ENCODE results near the gene TBCD.
A peak's percentile ranks its signal among the peaks of the same experiment; 100 is the strongest.

The TBCD gene

DNA sequence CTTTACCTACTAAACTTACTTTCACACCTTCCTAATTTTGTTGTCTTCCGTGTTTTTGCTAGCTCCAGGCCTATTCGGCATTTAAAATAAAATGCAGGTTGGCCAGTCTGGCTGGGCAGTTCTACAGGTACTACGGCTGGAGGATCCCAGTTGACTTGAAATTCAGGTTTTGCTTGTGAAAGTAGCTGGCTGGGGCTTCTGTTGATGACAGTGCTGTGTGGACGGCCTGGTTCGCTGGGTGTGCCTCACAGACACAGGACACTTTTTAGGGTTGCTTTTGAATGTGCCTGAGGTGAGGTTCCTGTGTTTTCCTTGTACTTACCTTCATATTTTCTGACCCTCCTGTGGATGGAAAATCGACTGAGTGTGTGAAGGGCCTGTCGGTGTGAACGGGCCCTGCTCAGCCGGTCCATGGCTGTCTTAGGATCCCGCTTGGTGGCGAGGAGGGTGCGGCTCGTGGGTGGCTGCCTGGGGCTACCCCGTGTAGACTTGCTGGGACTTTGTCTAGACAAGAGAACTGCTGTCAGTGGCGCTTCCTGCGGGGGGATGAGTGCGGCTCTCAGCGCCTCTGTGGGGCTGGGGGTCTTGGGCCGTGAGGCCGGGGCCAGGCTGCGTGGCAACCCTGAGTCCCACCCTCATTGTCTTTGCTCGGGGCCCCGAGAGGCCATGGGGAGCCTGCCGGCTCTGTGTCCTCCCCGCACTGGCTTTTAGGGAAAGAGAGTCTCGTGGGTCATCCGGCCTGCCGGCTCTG, 106.7 kb downstream of the TBCD start:
- H3K4me3 ChIP-seq (ENCODE audit: low read length), result peak overlapping the region; percentile 31

GRCh38 chr17:82859431-82860403, 107.9 kb downstream of the TBCD start:
- DNase-seq (ENCODE audit: low read depth), result peak; percentile 68

More for the DNA sequence above, 106.7 kb downstream of the TBCD start:
- TF ChIP-seq CTCF (IDR thresholded peaks at IDR 0.05; ENCODE audit: insufficient read depth, low read depth, low read length, missing control alignments), result no peak
- peak; percentile 97 for DNase-seq (ENCODE audit: low read depth)

GRCh38 chr17:82860606-82861392, 108.9 kb downstream of the TBCD start:
- no peak overlapping the region for H3K4me3 ChIP-seq (ENCODE audit: low read length)

More at GRCh38 chr17:82859431-82860403, 107.9 kb downstream of the TBCD start:
- H3K4me3 ChIP-seq (ENCODE audit: low read length), result no peak overlapping the region
- no peak for TF ChIP-seq CTCF (IDR thresholded peaks at IDR 0.05; ENCODE audit: insufficient read depth, low read depth, low read length, missing control alignments)

GRCh38 chr17:82861393-82861775, 109.5 kb downstream of the TBCD start:
- DNase-seq (ENCODE audit: low read depth), result no peak
- H3K4me3 ChIP-seq (ENCODE audit: low read length), result no peak overlapping the region
- no peak for TF ChIP-seq CTCF (IDR thresholded peaks at IDR 0.05; ENCODE audit: insufficient read depth, low read depth, low read length, missing control alignments)

More at GRCh38 chr17:82860606-82861392, 108.9 kb downstream of the TBCD start:
- TF ChIP-seq CTCF (IDR thresholded peaks at IDR 0.05; ENCODE audit: insufficient read depth, low read depth, low read length, missing control alignments), result no peak
- no peak for DNase-seq (ENCODE audit: low read depth)

DNA sequence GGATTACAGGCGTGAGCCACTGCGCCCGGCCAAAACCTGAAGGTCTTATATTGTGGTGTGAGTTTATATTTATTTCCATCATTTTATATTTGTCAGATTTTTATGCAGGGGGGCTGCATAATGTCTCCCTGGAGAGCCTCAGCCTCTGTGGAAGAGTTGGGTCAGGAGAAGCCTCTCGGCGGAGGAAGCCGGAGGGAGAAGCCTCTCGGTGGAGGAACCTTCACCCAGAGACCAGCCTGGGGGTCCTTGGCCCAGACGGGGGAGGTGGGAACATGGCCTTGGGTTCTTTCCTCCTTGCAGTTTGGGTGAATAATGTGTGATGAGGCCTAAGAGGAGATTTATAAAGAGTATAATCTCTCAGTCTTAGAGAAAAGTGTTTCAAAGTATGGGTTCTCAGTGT, 110.3 kb downstream of the TBCD start:
- DNase-seq (ENCODE audit: low read depth), result no peak
- no peak overlapping the region for H3K4me3 ChIP-seq (ENCODE audit: low read length)
- TF ChIP-seq CTCF (IDR thresholded peaks at IDR 0.05; ENCODE audit: insufficient read depth, low read depth, low read length, missing control alignments), result no peak

- no peak for TF ChIP-seq CTCF (IDR thresholded peaks at IDR 0.05; ENCODE audit: insufficient read depth, low read depth, low read length, missing control alignments)
- no peak for DNase-seq (ENCODE audit: low read depth)
- H3K4me3 ChIP-seq (ENCODE audit: low read length), result no peak overlapping the region
Observed at GRCh38 chr17:82862737-82863382, 111.0 kb downstream of the TBCD start.

Measured in epithelial cell of esophagus (primary cell).